ENCODE results near the gene RPS6KA5.
A peak's percentile ranks its signal among the peaks of the same experiment; 100 is the strongest.
"Not testable (repeated sequence)": the region's sequence is repeated elsewhere in the genome, so short reads cannot be mapped to it uniquely, and the experiment has no call there.

RPS6KA5 gene

DNA sequence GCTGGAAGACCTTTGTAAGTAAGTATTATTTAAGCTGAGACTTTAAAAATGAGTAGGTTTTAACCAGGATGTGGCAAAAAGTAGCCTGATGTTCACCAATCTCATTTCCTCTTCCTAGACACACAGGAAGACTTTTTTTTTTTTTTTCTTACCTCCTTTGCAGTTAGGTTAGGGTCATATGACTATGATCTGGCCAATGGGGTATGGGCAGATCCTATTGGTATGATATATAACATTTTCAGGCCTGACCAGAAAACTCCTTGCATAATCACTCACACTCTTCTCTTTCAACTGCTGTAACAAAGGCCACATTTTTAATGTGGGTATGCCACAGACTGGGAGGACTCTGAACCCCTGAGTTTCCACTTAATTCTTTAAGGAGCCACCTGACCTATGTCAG, 2.7 kb upstream of the RPS6KA5 start:
- DNase-seq = peak; percentile 85

DNA sequence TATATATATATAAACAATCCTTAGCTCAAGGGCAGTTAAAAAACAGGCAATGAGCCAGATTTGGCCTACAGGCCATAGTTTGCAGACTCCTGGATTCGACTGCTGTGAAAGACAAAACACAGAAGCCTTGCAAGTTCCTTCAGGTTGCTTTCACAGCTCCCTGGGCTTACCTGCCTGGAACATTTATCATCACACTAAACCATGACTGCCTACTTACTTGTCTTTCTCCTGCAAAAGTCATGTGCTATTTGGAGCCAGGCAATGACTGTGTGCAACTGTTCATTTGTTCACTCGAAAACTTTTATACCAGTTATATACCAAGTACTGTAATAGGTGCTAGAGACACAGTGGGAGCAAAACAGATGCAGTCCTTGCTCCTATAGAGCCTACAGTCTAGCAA, 2.2 kb upstream of the RPS6KA5 start:
- DNase-seq = no peak

DNA sequence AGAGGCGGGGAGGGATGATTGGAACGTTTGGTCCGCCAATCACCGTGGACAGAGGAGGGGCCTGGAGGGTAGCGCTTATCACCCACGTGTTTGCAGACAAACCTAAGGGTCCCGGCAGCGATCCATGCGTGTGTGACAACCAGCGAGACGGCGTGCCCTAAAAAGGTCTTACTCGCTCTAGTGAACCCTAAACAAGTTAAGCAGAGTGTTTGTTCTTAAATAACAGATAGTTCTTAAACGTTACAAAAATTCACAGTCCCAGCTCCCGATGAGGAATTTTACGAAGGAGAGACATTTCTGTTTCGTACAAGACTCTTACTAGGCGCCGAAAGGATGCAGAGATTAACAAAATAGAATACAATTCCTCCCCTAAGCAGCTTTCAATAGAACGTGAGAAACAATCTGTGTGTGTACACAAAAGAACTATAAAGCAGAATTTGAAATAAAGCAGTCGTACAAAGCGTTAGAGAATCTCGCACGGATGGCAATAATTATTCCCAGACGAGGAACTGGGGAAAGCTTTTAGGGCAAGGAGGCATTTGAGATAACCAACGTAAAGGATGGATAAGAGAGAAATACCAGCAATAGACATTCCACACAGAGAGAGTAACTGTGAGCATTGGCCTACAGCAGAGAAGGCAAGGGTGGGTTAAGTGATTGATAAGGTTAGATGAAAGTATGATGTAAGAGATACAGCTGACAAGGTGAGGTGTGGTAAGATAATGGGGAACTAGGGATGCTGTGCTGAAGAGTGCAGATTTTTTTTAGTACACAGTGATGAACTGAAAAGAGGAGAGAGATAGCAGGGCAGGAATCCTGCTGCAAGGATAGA, 831 bp upstream of the RPS6KA5 start:
- DNase-seq = peak; percentile 22

DNA sequence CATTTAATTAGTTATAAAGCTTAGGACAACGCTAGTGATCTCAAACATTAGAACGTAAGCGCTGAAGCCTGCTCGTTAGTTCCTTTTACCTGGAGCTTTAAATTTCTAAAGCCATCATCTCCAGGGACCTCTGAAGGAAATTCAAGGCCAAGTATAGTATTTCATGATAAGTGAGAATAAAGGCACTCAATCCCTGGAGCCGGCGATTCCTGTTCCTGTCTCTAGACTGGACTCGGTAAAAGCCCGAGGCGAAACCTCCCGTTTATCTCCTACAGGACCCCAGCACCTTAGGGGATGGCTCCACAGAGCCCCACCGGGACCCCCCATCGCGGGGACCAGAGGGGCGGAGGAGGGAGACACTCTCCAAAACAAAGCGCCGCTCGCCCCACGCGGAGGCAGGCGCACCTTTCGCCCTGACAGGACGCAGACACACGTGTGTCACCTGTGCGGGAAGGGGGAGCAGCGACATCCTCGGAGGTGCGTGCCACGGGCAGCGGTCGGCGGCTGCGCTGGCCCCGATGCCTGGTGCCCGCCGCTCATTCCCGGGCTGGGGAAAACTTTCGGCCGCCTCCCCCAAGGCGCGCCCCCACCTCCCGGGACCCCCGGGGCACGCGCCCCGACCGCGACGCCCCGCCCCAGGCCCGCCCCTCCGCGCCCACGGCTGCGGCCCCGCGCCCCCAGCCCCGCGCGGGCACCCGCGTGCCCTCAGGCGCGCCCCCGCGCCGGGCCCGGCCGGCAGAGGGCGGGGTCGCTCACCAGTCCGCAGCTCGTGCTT, 678 bp downstream of the RPS6KA5 start:
- peak; percentile 47 for DNase-seq

DNA sequence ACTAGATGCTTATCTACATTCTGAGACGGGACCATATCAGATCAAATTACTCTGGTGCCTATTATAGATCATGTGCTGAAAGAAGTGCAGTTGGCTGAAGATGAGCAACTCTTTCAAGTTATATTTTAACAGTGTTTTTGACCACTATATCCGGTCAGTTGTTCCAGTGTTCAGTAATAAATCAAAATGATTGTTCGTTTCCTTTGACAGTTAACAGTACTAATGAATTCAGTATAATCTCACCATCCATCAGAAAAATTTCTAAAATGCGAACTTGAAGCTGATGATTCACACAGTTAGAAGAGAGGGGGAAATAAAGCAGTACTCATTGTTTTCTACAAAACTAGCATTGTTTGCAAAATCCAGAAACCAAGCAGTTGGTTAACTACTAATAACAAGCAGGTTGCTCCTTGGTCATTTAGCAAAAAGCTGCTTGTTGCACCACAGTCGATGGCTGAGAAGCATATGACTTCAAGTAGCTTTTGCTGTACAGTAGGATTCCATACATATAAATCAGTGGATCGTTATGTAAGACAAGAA, 2.3 kb downstream of the RPS6KA5 start:
- DNase-seq = peak; percentile 41

DNA sequence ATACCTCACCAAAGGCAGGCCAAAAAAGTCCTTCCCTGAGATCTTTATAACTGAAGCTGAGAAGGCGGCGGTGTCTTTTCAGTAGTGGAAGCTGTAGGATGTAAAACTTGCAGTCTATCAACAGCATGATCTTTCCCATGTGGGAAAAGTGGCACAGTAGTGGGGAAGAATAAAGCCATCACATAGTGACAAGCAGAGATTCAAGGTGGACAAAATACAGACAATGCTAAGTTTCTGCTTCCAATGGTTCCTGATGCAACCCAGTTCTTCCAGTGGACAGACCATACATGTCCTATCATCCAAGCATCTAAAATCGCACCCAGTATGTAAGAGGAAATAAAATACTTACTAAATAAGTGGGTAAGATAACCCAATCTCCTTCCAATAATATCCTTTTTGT, 4.1 kb downstream of the RPS6KA5 start:
- DNase-seq = no peak

DNA sequence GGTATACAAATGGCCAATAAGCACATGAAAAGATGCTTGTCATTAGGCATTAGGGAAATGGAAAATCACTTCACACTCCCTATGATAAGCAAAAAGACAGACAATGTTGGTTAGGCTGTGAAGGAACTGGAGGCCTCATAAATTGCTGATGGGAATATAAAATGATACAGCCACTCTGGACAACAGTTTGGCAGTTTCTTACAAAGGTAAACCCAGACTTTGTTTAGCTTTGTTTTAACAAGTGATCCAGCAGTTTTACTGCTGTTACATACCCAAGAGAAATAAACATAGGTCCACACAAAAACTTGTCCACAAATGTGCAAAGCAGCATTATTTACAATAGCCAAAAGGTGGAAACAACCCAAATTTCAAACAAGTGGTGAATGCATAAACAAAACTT, 5.4 kb downstream of the RPS6KA5 start:
- DNase-seq = no peak

DNA sequence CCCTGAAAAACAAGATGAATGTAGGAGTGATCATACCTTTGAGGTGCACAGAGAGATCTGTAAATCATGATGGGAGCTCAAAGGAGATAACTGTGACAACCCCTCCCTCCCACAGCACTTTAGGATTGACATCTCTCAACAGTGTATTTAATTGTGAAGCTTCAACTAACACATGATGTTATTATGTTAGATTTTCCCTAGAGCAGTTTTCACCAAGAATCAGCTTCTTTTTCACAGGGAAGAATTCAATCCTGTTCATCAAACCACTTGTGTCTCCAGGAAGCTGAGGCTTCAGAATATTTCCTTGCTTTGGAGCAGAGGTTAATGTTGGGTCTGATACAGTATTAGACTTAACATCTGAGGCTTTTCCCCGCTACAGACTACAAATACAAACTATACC, 11.8 kb downstream of the RPS6KA5 start:
- DNase-seq = no peak

DNA sequence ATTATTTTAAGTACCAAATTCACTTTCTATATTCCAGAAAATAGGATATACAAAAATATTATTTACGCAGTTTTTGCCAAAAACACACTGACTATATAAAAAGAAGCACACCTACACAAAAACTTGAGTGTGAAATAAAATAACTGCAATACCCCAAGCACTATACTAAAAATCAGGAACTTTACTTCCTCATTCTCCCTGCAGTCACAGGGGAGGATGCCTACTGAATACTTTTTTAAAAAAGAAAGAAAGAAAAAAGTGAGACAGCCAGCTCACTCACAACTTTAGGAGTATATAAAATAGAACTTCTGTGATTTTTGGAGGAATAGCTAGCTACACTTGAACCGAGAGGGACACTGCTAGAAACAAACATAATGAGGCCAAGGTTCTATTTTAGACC, 12.2 kb downstream of the RPS6KA5 start:
- DNase-seq = no peak

DNA sequence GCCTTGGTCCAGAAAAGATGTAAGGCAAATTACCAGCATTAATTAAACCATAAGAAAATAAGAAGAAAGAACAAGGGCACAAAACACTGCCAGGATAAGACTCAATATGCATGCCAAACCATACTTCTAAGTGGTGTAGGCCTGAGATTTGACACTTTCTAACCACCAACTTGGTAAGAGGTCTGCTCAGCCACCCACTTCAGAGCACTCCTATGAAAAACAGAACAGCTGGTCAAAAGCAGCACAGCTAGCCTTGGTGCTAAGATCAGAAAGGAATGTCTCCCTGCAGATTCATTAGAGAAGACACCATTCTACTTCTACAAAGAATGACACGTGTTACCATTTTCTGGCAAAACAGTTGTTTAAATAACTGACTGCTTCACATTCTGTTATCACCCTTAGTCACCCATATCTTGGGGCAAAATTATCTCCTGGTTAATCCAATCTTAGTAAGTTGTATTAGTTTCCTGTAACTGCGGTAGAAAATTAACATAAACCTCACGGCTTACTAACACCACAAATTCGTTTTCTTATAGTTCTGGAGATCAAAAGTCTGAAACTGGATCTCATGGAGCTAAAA, 13.2 kb downstream of the RPS6KA5 start:
- peak; percentile 34 for DNase-seq

DNA sequence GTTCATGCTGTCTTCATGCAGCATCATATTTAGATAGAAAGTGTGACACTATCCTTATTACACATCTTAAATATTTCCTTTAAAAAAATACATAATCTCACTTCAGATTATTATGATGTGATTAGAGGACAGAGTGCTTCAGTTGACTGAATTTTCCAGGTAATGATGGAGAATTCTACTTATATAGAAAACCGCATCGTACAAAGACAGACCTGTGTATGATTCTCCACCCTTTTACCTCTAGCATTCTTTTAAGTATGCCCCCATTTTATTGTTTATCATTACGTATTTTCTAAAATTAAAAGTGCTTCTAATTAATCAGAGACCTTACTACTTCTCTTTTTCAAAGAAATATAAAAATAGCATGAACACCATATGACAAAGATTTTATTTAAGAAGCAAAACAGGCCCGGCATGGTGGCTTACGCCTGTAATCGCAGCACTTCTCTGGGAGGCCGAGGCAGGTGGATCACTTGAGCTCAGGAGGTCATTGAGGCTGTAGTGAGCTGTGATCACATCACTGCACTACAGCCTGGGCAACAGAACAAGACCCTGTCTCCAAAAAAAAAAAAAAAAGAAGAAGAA, 13.9 kb downstream of the RPS6KA5 start:
- no peak for DNase-seq

DNA sequence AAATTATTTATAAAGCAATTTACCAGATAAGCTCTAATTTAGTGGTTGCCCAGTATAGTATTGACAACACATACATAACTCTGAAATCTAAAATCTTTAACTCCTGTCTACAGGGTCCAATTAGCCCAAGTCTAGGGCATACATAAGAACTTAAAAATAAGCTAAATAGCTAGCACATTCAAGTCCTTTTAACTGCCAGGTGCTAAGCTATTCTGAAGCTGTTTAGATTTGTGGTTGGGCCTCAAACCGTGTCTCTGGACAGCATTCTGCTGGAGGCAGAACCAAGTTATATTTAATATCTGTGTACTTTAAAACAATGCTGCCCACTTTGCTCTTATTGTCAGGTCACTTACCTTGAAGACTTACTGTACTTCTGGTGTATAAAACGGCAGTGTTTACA, 19.0 kb downstream of the RPS6KA5 start:
- DNase-seq = no peak

DNA sequence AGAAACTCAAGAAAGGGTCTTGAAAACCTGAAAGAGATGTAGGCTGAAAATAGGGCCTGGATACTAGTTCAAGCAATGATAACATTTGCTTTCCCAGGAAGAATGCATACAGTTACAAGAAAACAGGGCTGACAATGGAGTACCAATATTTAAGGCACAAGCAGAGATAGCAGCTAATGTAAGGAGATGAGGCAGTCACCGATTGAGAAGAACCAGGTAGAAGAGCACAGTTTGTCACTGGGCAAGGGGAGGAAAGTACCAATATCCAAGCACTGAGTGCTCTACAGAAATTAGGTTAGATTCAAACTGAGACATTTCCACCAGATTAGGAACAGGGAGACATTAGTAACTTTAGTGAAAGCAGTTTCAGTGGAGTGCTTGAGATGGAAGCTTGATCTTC, 19.9 kb downstream of the RPS6KA5 start:
- no peak for DNase-seq

DNA sequence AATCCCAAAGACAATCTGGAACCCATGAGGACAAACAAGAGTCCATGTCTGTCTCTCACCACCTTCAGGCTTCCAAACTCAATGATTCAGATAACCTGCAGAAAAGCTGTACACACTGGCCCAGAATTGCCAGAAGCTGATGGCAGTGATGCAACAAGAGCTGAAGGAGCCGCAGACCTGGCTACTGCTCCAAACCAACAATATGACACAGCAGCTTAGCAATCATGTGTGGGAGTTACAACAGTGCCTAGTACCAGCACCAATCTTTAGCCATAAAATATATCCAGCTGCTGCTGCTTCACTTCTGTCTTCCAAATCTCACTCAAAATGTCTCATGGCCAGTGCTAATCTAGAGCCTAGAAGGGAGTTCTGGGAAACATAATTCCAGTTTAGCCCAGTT, 22.0 kb downstream of the RPS6KA5 start:
- peak; percentile 62 for DNase-seq

DNA sequence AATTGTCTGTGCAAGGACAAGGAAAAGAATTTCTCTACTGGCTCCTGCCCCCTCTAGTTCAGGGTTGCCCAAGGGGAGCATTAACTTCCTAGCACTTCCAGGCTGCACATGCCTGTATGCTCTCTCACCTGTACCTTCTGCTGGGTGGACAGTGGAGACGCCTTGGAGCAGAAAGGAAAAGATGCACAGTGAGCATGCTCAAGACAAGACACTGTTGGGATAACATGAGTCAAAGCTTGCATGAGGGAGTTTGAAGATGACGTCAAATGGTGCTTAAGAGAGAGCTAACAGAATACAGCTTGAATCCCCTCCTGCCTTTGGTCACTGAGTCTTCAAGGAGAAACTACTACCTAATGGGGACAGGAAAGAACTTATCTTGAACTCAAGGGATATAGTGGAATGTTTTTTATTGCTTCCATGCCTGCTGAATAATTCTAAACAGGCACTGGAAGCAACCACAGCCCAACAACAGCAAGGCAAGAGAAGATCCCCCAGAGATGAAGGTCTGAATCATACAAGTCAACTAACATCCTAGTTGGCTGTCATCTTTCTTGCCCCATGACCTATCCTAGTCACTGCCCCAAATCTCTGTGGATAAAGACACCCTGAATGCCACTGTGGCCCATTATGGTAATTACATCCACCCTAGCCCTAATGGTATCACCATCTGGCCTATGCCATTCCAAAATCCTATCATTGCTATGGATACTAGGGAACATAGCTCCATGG, 23.5 kb downstream of the RPS6KA5 start:
- DNase-seq = no peak

DNA sequence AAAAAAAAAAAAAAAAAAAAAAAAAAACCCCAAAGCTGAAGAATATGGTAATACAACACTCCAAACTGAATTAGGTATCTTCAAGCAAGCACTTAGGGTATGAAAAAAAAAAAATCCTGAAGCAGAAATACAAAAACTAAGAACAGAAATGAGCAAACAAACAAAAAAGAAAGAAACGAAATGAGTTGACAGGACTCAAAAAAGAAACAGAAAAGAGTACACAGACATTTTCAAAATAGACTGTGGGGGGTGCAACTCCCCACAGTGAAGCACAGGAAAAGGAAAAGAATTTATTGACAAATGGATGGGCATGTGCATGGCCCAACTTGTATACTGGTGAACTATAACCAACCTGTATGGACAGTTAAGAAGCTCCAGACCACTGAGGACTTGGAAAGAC, 24.6 kb downstream of the RPS6KA5 start:
- DNase-seq = no peak

DNA sequence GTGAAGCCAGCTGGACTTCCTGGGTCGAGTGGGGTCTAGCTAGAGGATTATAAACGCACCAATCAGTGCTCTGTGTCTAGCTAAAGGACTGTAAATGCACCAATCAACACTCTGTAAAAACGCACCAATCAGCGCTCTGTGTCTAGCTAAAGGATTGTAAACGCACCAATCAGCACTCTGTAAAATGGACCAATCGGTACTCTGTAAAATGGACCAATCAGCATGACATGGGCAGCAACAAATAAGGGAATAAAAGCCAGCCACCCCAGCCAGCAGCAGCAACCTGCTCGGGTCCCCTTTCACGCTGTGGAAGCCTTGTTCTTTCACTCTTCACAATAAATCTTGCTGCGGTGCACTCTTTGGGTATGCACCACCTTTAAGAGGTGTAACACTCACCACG, 26.1 kb downstream of the RPS6KA5 start:
- DNase-seq = not testable (repeated sequence)

DNA sequence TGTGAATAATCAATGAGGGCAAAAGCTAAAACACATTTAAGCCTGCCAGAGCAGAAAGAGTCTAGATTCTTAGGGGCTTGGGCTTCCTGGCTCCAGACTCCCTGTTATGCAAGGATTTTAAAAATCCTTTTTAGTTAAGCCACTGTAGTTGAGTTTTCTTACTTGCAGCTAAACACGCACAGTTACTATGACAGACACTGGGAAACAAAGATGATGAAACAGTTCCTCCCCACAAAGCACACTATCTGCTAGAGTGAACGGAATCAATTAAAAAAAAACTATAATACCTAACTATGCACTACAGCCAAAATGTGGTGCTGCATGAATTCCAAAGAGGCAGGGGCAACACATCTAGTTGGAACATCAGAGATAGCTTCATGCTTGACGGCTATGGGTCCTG, 28.2 kb downstream of the RPS6KA5 start:
- no peak for DNase-seq

DNA sequence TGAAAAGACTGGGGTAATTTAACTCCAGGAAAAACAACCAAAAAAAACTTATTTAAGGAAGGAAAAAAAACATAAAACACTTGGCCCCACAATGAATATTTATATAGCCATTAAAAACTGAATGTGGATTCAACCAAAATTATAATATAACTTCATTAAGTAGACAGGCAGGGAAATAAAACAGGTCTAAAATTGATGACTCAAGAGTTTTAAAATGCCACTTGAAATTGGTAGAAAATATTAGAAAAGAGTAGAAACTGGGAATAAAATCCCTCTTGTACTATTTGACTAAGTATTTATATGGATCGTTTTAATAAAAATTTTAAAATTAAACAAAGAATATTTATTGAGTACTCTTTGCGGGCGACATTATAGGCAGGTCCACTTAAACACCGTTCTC, 28.8 kb downstream of the RPS6KA5 start:
- DNase-seq = no peak

DNA sequence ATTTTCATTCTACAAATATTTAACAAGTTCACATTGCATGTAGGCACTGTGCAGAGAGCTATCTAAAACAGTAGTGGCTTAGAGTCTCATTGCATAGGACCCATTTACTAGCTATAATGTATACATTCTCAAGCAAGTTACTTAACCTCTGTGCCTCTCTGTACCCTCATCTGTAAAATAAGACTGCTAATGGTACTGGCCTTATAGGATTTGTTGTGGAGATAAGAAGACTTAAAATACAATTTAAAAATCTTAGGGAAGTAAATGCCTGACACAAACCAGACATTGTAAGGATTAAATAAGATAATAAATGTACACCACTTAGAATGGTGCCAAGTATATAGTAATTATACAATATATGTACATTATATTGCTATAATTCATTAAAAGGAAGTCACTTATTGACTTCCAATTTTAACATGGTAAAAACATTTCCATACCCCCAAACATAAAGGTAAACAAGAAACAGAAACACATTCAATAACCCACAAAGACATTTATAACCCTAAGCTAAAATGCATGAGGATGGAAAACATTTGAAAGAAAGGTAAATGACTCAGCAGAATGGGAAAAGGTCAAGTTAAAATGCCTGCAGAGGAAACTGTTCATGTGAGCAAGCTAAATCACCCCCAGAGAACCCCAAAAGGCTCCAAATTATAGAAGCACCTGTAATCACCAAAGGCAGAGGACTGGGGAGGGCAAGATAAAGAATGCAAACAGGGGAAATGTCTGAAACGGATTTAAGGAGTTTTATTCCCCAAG, 30.8 kb downstream of the RPS6KA5 start:
- peak; percentile 31 for DNase-seq

DNA sequence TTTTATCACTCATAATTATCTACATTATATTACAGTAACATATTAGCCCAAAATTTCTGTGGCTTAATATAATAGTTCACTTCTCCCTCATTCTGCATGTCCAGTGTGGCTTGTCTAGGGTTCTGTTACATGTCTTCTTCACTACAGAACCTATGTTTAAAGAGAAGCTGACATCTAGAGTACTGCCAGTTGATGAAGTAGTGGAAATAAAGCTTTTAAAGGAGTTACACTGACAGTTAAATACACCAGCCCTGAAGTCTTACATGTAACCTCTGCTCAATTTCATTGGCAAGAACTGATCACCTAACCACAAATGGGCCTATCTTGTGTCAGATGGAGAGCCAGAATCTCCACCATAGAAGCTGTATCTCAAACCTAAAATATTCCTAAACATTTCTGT, 32.9 kb downstream of the RPS6KA5 start:
- DNase-seq = no peak

DNA sequence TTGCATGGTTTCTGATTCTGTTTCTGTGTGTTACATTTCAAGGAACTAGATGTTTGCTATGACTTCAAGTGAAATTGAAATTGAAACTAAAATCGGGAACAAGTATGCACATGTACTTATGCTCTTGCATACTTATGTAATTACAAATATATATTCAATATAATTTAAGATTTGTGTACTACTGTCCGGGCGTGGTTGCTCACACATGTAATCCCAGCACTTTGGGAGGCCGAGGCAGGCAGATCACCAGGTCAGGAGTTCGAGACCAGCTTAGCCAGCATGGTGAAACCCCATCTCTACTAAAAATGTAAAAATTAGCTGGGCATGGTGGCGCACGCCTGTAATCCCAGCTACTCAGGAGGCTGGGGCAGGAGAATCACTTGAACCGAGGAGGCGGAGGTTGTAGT, 37.8 kb downstream of the RPS6KA5 start:
- DNase-seq = peak; percentile 35
